Nephron progenitor cell (in vitro differentiated cells): ENCODE measurements around the gene MACF1.

ENCODE experiments used
- DNase-seq: peaks from one replicate; pipeline ENCODE4 v3.0.0; 2021
- H3K27ac Mint-ChIP-seq: 2 replicates; pipeline ENCODE4 v1.8.0; 2021; ENCODE audit warnings: mild to moderate bottlenecking, moderate library complexity, mixed read lengths
- H3K27me3 Mint-ChIP-seq: 2 replicates; pipeline ENCODE4 v1.8.0; 2021; ENCODE audit warnings: mild to moderate bottlenecking, low read depth, mixed read lengths; ENCODE audit not compliant: poor library complexity
- H3K36me3 Mint-ChIP-seq: 2 replicates; pipeline ENCODE4 v1.8.0; 2021; ENCODE audit warnings: low read depth, mixed read lengths
- H3K4me1 Mint-ChIP-seq: 2 replicates; pipeline ENCODE4 v1.8.0; 2021; ENCODE audit warnings: mixed read lengths
- H3K4me3 Mint-ChIP-seq: 2 replicates; pipeline ENCODE4 v1.8.0; 2021; ENCODE audit warnings: mild to moderate bottlenecking, moderate library complexity, mixed read lengths
- H3K9me3 Mint-ChIP-seq: 2 replicates; pipeline ENCODE4 v1.8.0; 2021; ENCODE audit warnings: mild to moderate bottlenecking, moderate library complexity, mixed read lengths
- CTCF ChIP-seq: fragments of 200-600 bp; sonication (generic); IDR thresholded peaks from 2 replicates; pipeline ENCODE4 v1.5.0; 2021; ENCODE audit warnings: antibody characterized with exemption

The MACF1 gene

GRCh38 chr1:39435597-39435996 lies 231.1 kb downstream of the MACF1 start:
- no peaks in the 10 kb centered on the region for H3K9me3 Mint-ChIP-seq
- H3K4me3 Mint-ChIP-seq: no peak overlapping the region
- no peak overlapping the region for H3K27ac Mint-ChIP-seq
- peaks cover 77% of the 10 kb centered on the region for H3K36me3 Mint-ChIP-seq
- H3K4me1 Mint-ChIP-seq: no peaks in the 10 kb centered on the region
- no peak for TF ChIP-seq CTCF
- no peaks in the 10 kb centered on the region for H3K27me3 Mint-ChIP-seq
- no peak for DNase-seq

GRCh38 chr1:39436842-39437241 lies 232.3 kb downstream of the MACF1 start:
- H3K36me3 Mint-ChIP-seq: peaks cover 76% of the 10 kb centered on the region
- no peak for TF ChIP-seq CTCF

GRCh38 chr1:39438042-39438441 lies 233.5 kb downstream of the MACF1 start:
- peaks cover 76% of the 10 kb centered on the region for H3K36me3 Mint-ChIP-seq
- no peaks in the 10 kb centered on the region for H3K27me3 Mint-ChIP-seq
- no peaks in the 10 kb centered on the region for H3K9me3 Mint-ChIP-seq
- H3K27ac Mint-ChIP-seq: no peak overlapping the region
- no peak for TF ChIP-seq CTCF
- no peaks in the 10 kb centered on the region for H3K4me1 Mint-ChIP-seq
- DNase-seq: no peak
- H3K4me3 Mint-ChIP-seq: no peak overlapping the region

More at GRCh38 chr1:39436842-39437241, 232.3 kb downstream of the MACF1 start:
- H3K9me3 Mint-ChIP-seq: no peaks in the 10 kb centered on the region
- no peaks in the 10 kb centered on the region for H3K27me3 Mint-ChIP-seq
- no peak overlapping the region for H3K27ac Mint-ChIP-seq
- H3K4me1 Mint-ChIP-seq: no peaks in the 10 kb centered on the region
- DNase-seq: no peak
- no peak overlapping the region for H3K4me3 Mint-ChIP-seq

GRCh38 chr1:39440856-39441255 lies 236.4 kb downstream of the MACF1 start:
- Mint-ChIP-seq H3K36me3 (peaks cover 75% of the 10 kb centered on the region), H3K9me3 (no peaks in the 10 kb centered on the region), H3K27me3 (no peaks in the 10 kb centered on the region), H3K4me1 (no peaks in the 10 kb centered on the region), H3K4me3 (no peak overlapping the region), H3K27ac (no peak overlapping the region)
- TF ChIP-seq CTCF: no peak
- DNase-seq: no peak

GRCh38 chr1:39441797-39442196 lies 237.3 kb downstream of the MACF1 start:
- Mint-ChIP-seq H3K27me3 (no peaks in the 10 kb centered on the region), H3K36me3 (peaks cover 72% of the 10 kb centered on the region), H3K27ac (no peak overlapping the region), H3K9me3 (no peaks in the 10 kb centered on the region), H3K4me3 (no peak overlapping the region), H3K4me1 (no peaks in the 10 kb centered on the region)
- DNase-seq: no peak
- TF ChIP-seq CTCF: no peak

- no peaks in the 10 kb centered on the region for H3K9me3 Mint-ChIP-seq
- no peak overlapping the region for H3K27ac Mint-ChIP-seq
- H3K4me3 Mint-ChIP-seq: no peak overlapping the region
- no peak for DNase-seq
- H3K4me1 Mint-ChIP-seq: no peaks in the 10 kb centered on the region
- H3K27me3 Mint-ChIP-seq: no peaks in the 10 kb centered on the region
- TF ChIP-seq CTCF: no peak
- H3K36me3 Mint-ChIP-seq: peaks cover 84% of the 10 kb centered on the region
Measured at GRCh38 chr1:39445573-39445972, 241.1 kb downstream of the MACF1 start.
